ENCODE measurements around the gene RCSD1.

Gene RCSD1

DNA sequence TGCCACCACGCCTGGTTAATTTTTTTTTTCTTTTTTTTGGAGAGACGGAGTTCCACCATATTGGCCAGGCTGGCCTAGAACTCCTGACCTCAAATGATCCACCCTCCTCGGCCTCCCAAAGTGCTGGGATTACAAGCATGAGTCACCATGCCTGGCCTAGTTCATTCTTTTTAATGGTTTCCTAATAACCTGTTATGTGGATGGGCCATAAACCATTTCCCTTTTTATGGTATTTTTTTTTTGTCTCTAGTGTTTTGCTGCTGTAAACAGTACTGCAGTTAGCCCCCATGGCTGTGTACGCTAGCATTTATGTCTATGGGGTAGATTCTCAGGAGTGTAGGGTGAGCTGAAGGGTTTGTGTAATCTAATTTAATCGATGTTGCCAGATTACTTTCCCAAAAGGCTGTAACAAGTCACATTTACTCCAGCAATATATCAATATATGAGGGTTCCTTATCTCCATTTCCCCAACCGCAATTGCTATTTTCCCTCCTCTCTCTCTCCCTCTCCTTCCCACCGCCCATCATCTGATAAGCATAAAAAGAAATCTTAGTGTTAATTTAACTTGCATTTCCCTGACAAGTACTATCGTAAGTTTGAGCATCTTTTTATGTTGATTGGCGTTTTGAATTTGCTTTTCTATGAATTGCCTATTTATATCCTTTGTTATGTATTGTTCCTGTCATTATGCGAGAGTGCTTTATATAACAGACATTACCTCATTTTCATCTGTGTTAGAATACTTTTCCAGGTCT lies 28.7 kb downstream of the RCSD1 start:
- Histone ChIP-seq H3K23ac (ENCODE audit: low read depth, low read length, poor library complexity) (no peak overlapping the region), H2BK12ac (ENCODE audit: low read length) (no peak overlapping the region), H3K14ac (ENCODE audit: low read length) (no peak overlapping the region), H2AFZ (ENCODE audit: low read length) (no peak overlapping the region), H3K27ac (replicated peaks; ENCODE audit: low read length) (no peak overlapping the region), H4K91ac (ENCODE audit: low read depth, low read length, poor library complexity) (no peak overlapping the region), H2AK5ac (ENCODE audit: low read depth, low read length) (no peak overlapping the region), H3K18ac (ENCODE audit: low read length) (no peak overlapping the region), H3K36me3 (replicated peaks in 1 of 2; ENCODE audit: control insufficient read depth in 2 of 2, insufficient read depth in 2 of 2, low read length in 2 of 2) (no peaks in the 10 kb centered on the region), H3K9ac (ENCODE audit: low read depth, low read length, poor library complexity) (no peak overlapping the region), H3K79me1 (ENCODE audit: low read depth, low read length) (no peaks in the 10 kb centered on the region), H3K4me2 (ENCODE audit: insufficient read depth, low read length, poor library complexity, severe bottlenecking) (no peak overlapping the region), H2BK5ac (ENCODE audit: low read length) (no peak overlapping the region), H3K27me3 (ENCODE audit: control insufficient read depth in 3 of 3, insufficient read depth in 3 of 3, low read depth in 1 of 3, low read length in 3 of 3) (peaks cover 0 to 10% (median 0%) of the 10 kb centered on the region in 3 experiments), H4K8ac (ENCODE audit: low read depth, low read length) (no peak overlapping the region), H3K4me1 (ENCODE audit: control insufficient read depth in 2 of 2, insufficient read depth in 1 of 2, low read depth in 1 of 2, low read length in 2 of 2) (peaks cover 3 to 8% of the 10 kb centered on the region in 2 donors), H3K4ac (ENCODE audit: low read length) (no peak overlapping the region), H3K9me3 (replicated peaks in 1 of 2; ENCODE audit: control insufficient read depth in 2 of 2, insufficient read depth in 1 of 2, low read depth in 1 of 2, low read length in 2 of 2) (no peaks in the 10 kb centered on the region), H2BK120ac (ENCODE audit: low read depth, low read length) (no peak overlapping the region), H3K4me3 (ENCODE audit: low read length in 2 of 2) (no peak overlapping the region), H2BK15ac (ENCODE audit: low read length) (no peak overlapping the region)
- no CpG with 5 or more reads among the region's 10 CpGs for whole genome bisulfite sequencing, 2 donors (ENCODE audit: extremely low coverage in 2 of 2, insufficient read length in 2 of 2, insufficient replicate concordance in 1 of 2)
- DNase-seq (ENCODE audit: low spot score), result no peak

DNA sequence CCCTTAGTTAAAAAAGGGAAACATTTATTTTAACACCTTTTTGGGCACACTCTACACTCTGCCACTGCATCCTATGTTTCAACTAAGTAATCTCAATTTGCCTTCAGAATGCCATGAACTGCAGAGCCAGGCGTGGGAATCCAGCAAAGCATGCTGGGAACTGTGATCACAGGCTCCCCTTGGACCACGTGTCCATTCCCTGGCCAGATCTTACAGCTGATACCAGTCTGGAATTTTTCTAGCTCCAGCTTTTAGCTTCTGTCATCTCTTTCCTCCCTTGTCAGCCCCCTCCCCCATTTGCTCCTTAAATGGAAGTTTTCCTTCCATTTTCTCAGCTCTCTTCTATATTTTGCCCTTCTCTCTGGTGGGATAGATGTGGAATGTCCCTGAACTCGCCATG lies 29.4 kb downstream of the RCSD1 start:
- Histone ChIP-seq H4K91ac (ENCODE audit: low read depth, low read length, poor library complexity) (no peak overlapping the region), H2BK15ac (ENCODE audit: low read length) (no peak overlapping the region), H3K4me2 (ENCODE audit: insufficient read depth, low read length, poor library complexity, severe bottlenecking) (no peak overlapping the region), H3K18ac (ENCODE audit: low read length) (no peak overlapping the region), H3K14ac (ENCODE audit: low read length) (no peak overlapping the region), H3K27ac (replicated peaks; ENCODE audit: low read length) (no peak overlapping the region), H2BK120ac (ENCODE audit: low read depth, low read length) (no peak overlapping the region), H2AK5ac (ENCODE audit: low read depth, low read length) (no peak overlapping the region), H2AFZ (ENCODE audit: low read length) (no peak overlapping the region), H3K9me3 (replicated peaks in 1 of 2; ENCODE audit: control insufficient read depth in 2 of 2, insufficient read depth in 1 of 2, low read depth in 1 of 2, low read length in 2 of 2) (no peaks in the 10 kb centered on the region), H3K4me3 (ENCODE audit: low read length in 2 of 2) (no peak overlapping the region), H3K79me1 (ENCODE audit: low read depth, low read length) (no peaks in the 10 kb centered on the region), H3K4me1 (ENCODE audit: control insufficient read depth in 2 of 2, insufficient read depth in 1 of 2, low read depth in 1 of 2, low read length in 2 of 2) (peaks cover 3 to 8% of the 10 kb centered on the region in 2 donors), H3K27me3 (ENCODE audit: control insufficient read depth in 3 of 3, insufficient read depth in 3 of 3, low read depth in 1 of 3, low read length in 3 of 3) (peaks cover 0 to 10% (median 0%) of the 10 kb centered on the region in 3 experiments), H3K9ac (ENCODE audit: low read depth, low read length, poor library complexity) (no peak overlapping the region), H3K4ac (ENCODE audit: low read length) (no peak overlapping the region), H3K36me3 (replicated peaks in 1 of 2; ENCODE audit: control insufficient read depth in 2 of 2, insufficient read depth in 2 of 2, low read length in 2 of 2) (no peaks in the 10 kb centered on the region), H4K8ac (ENCODE audit: low read depth, low read length) (no peak overlapping the region), H3K23ac (ENCODE audit: low read depth, low read length, poor library complexity) (no peak overlapping the region), H2BK5ac (ENCODE audit: low read length) (no peak overlapping the region), H2BK12ac (ENCODE audit: low read length) (no peak overlapping the region)
- WGBS, 2 donors (ENCODE audit: extremely low coverage in 2 of 2, insufficient read length in 2 of 2, insufficient replicate concordance in 1 of 2), result no CpG with 5 or more reads among the region's 3 CpGs
- DNase-seq (ENCODE audit: low spot score), result no peak

DNA sequence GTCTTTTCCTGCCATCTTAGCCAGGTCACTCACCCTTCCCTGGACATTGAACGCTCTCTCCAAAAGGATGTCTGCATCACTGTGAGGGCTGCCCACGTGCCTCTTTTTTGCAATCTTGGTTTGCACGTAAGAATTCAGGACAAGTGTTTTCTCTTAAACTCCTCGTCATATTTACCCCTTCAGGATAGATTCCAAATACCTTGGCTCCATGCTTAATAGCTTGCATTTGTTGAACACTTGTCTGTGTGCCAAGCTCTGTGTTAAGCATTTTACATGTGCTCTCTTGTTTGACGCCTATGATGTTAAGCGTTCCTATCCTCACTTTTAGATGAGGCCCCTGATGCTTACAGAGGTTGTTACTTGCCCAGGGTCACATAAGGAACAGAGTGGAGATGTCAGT lies 29.8 kb downstream of the RCSD1 start:
- DNase-seq (ENCODE audit: low spot score), result no peak
- Histone ChIP-seq H2BK5ac (ENCODE audit: low read length) (no peak overlapping the region), H3K18ac (ENCODE audit: low read length) (no peak overlapping the region), H3K27ac (replicated peaks; ENCODE audit: low read length) (no peak overlapping the region), H3K4me3 (ENCODE audit: low read length in 2 of 2) (no peak overlapping the region), H3K36me3 (replicated peaks in 1 of 2; ENCODE audit: control insufficient read depth in 2 of 2, insufficient read depth in 2 of 2, low read length in 2 of 2) (no peaks in the 10 kb centered on the region), H2AFZ (ENCODE audit: low read length) (no peak overlapping the region), H3K23ac (ENCODE audit: low read depth, low read length, poor library complexity) (no peak overlapping the region), H3K27me3 (ENCODE audit: control insufficient read depth in 3 of 3, insufficient read depth in 3 of 3, low read depth in 1 of 3, low read length in 3 of 3) (peaks cover 0 to 10% (median 0%) of the 10 kb centered on the region in 3 experiments), H3K4me1 (ENCODE audit: control insufficient read depth in 2 of 2, insufficient read depth in 1 of 2, low read depth in 1 of 2, low read length in 2 of 2) (peaks cover 3 to 8% of the 10 kb centered on the region in 2 donors), H2BK15ac (ENCODE audit: low read length) (no peak overlapping the region), H4K8ac (ENCODE audit: low read depth, low read length) (no peak overlapping the region), H2BK12ac (ENCODE audit: low read length) (no peak overlapping the region), H3K14ac (ENCODE audit: low read length) (no peak overlapping the region), H3K4me2 (ENCODE audit: insufficient read depth, low read length, poor library complexity, severe bottlenecking) (no peak overlapping the region), H2AK5ac (ENCODE audit: low read depth, low read length) (no peak overlapping the region), H2BK120ac (ENCODE audit: low read depth, low read length) (no peak overlapping the region), H3K9me3 (replicated peaks in 1 of 2; ENCODE audit: control insufficient read depth in 2 of 2, insufficient read depth in 1 of 2, low read depth in 1 of 2, low read length in 2 of 2) (no peaks in the 10 kb centered on the region), H3K79me1 (ENCODE audit: low read depth, low read length) (no peaks in the 10 kb centered on the region), H4K91ac (ENCODE audit: low read depth, low read length, poor library complexity) (no peak overlapping the region), H3K4ac (ENCODE audit: low read length) (no peak overlapping the region), H3K9ac (ENCODE audit: low read depth, low read length, poor library complexity) (no peak overlapping the region)
- WGBS, 2 donors (ENCODE audit: extremely low coverage in 2 of 2, insufficient read length in 2 of 2, insufficient replicate concordance in 1 of 2), result no CpG with 5 or more reads among the region's 6 CpGs

DNA sequence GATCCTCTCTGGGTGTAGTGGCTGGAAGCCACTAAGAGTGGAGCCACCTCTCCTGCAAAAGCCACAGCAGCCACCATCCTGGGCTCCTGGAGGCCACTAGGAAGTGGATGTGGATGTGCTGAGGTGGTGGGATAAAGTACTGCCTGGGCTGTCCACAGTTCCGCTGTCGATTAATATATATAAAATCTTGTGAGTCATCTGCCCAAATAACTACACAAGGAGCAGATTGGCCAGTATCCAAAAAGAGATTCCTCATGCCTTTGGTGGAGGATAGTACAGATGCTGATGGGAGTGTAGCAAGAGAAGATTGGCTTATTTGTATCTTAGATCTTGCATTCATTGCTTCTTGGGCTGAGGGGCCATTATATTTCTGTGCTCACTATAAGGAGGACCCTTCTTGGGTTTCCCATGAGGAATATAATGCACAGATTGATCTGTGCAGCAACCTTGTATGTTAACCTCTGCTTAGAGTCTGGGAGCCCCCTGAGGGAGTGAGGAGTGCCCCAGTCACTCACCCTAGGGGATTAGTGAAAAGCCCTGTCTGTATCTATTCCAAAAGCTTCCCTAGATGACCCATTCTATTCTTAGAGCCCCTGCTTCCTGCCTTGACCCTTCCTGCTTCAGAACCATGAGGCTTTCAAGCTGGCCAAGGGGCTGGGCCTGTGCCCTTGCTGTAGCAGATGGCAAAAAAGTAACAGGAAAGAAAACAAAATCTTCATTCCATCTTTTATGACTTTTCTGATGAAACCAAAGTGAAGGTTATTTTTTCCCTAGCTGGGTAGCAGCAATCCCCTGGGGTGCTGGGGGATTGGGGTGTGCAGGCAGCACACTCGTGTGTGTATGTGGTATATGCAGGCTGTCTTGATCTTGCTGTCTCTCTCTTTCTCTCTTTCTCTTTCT lies 31.7 kb downstream of the RCSD1 start:
- no peak overlapping the region for H2AK5ac ChIP-seq (ENCODE audit: low read depth, low read length)

More for the DNA sequence above, 31.7 kb downstream of the RCSD1 start:
- no peaks in the 10 kb centered on the region for H3K9me3 ChIP-seq (replicated peaks in 1 of 2; ENCODE audit: control insufficient read depth in 2 of 2, insufficient read depth in 1 of 2, low read depth in 1 of 2, low read length in 2 of 2)
- no peak overlapping the region for H2BK15ac ChIP-seq (ENCODE audit: low read length)
- DNase-seq (ENCODE audit: low spot score), result no peak
- H3K4ac ChIP-seq (ENCODE audit: low read length), result no peak overlapping the region
- H4K8ac ChIP-seq (ENCODE audit: low read depth, low read length), result no peak overlapping the region
- H2BK5ac ChIP-seq (ENCODE audit: low read length), result no peak overlapping the region
- H3K14ac ChIP-seq (ENCODE audit: low read length), result no peak overlapping the region
- no peak overlapping the region for H4K91ac ChIP-seq (ENCODE audit: low read depth, low read length, poor library complexity)
- H3K23ac ChIP-seq (ENCODE audit: low read depth, low read length, poor library complexity), result no peak overlapping the region
- no peak overlapping the region for H3K27ac ChIP-seq (replicated peaks; ENCODE audit: low read length)
- H3K4me2 ChIP-seq (ENCODE audit: insufficient read depth, low read length, poor library complexity, severe bottlenecking), result no peak overlapping the region
- no peaks in the 10 kb centered on the region for H3K79me1 ChIP-seq (ENCODE audit: low read depth, low read length)
- H3K18ac ChIP-seq (ENCODE audit: low read length), result no peak overlapping the region
- no peak overlapping the region for H2AFZ ChIP-seq (ENCODE audit: low read length)
- H2BK120ac ChIP-seq (ENCODE audit: low read depth, low read length), result no peak overlapping the region
- no CpG with 5 or more reads among the region's 3 CpGs for whole genome bisulfite sequencing, 2 donors (ENCODE audit: extremely low coverage in 2 of 2, insufficient read length in 2 of 2, insufficient replicate concordance in 1 of 2)
- no peaks in the 10 kb centered on the region for H3K36me3 ChIP-seq (replicated peaks in 1 of 2; ENCODE audit: control insufficient read depth in 2 of 2, insufficient read depth in 2 of 2, low read length in 2 of 2)
- peaks cover 3 to 10% of the 10 kb centered on the region in 2 donors for H3K4me1 ChIP-seq (ENCODE audit: control insufficient read depth in 2 of 2, insufficient read depth in 1 of 2, low read depth in 1 of 2, low read length in 2 of 2)
- H3K4me3 ChIP-seq (ENCODE audit: low read length in 2 of 2), result no peak overlapping the region
- H3K9ac ChIP-seq (ENCODE audit: low read depth, low read length, poor library complexity), result no peak overlapping the region
- H2BK12ac ChIP-seq (ENCODE audit: low read length), result no peak overlapping the region
- peaks cover 0 to 5% (median 0%) of the 10 kb centered on the region in 3 experiments for H3K27me3 ChIP-seq (ENCODE audit: control insufficient read depth in 3 of 3, insufficient read depth in 3 of 3, low read depth in 1 of 3, low read length in 3 of 3)
